IMR-90 (cell line): Measurements from ENCODE around the gene CLEC2A.

ENCODE experiments used
- FOS ChIP-seq: fragments of 150-350 bp; IDR thresholded peaks from 2 replicates; pipeline ENCODE4 v1.6.1; 2016; ENCODE audit warnings: low read depth, low read length
- MAFK ChIP-seq: IDR thresholded peaks from 2 replicates; pipeline ENCODE4 v1.6.1; 2012; ENCODE audit warnings: low read depth, low read length, improper control_type of control experiment
- MXI1 ChIP-seq: IDR thresholded peaks from 2 replicates; pipeline ENCODE4 v1.6.1; 2012; ENCODE audit warnings: low read depth, mild to moderate bottlenecking, low read length, moderate library complexity, borderline replicate concordance
- POLR2A ChIP-seq: IDR thresholded peaks from 2 replicates; pipeline ENCODE4 v1.6.1; 2012; ENCODE audit warnings: mild to moderate bottlenecking, low read depth, low read length
- RFX5 ChIP-seq: IDR thresholded peaks from 2 replicates; pipeline ENCODE4 v1.8.0; 2012; ENCODE audit warnings: low read depth, mild to moderate bottlenecking, low read length, moderate library complexity
- SMC3 ChIP-seq: fragments of 150-350 bp; IDR thresholded peaks from 2 replicates; pipeline ENCODE4 v1.6.1; 2016; ENCODE audit warnings: low read depth, mild to moderate bottlenecking, antibody characterized with exemption, low read length, moderate library complexity
- USF2 ChIP-seq: fragments of 150-350 bp; IDR thresholded peaks from 2 replicates; pipeline ENCODE4 v1.6.1; 2017; ENCODE audit warnings: mild to moderate bottlenecking, antibody characterized with exemption, low read length, low read depth
- TF ChIP-seq, protein P1 (sequence below): conservative IDR thresholded peaks from 2 replicates; pipeline ENCODE4 v1.5.1; 2012; ENCODE audit warnings: mild to moderate bottlenecking, low read depth, low read length, improper control_type of control experiment

DNA sequence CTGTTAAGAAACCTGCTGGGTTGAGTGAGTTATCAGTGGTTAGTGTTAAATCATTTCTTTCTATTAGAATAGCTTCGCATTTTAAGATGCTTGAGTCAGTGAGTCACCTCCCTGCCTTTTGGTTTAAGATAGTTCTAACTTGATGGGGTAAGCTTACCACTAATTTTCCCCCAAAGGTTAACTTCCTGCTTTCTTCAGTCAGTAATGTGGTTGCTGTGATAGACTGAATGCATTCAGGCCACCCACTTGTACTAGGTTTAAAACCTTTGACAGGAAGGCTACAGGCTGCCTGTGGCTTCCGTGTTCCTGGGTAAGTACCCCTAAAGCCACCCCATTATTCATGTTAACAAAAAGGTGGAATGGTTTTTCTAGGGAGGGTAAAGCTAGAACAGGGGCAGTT lies 25.3 kb downstream of the CLEC2A start:
- TF ChIP-seq, protein P1, sequence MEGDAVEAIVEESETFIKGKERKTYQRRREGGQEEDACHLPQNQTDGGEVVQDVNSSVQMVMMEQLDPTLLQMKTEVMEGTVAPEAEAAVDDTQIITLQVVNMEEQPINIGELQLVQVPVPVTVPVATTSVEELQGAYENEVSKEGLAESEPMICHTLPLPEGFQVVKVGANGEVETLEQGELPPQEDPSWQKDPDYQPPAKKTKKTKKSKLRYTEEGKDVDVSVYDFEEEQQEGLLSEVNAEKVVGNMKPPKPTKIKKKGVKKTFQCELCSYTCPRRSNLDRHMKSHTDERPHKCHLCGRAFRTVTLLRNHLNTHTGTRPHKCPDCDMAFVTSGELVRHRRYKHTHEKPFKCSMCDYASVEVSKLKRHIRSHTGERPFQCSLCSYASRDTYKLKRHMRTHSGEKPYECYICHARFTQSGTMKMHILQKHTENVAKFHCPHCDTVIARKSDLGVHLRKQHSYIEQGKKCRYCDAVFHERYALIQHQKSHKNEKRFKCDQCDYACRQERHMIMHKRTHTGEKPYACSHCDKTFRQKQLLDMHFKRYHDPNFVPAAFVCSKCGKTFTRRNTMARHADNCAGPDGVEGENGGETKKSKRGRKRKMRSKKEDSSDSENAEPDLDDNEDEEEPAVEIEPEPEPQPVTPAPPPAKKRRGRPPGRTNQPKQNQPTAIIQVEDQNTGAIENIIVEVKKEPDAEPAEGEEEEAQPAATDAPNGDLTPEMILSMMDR = no peak
- TF ChIP-seq USF2 = no peak
- no peak for TF ChIP-seq POLR2A
- no peak for TF ChIP-seq SMC3
- TF ChIP-seq MAFK = no peak
- no peak for TF ChIP-seq MXI1
- no peak for TF ChIP-seq FOS
- TF ChIP-seq RFX5 = no peak
